SK-N-SH (cell line): Measurements from ENCODE around the gene RPL3.

Source experiments
- CTCF ChIP-seq: fragments of 200-600 bp; sonication (generic); IDR thresholded peaks from 2 replicates; pipeline ENCODE4 v1.6.1; 2017; ENCODE audit warnings: antibody characterized with exemption, mild to moderate bottlenecking, moderate library complexity
- EP300 ChIP-seq, 2 experiments: IDR thresholded peaks; 2 replicates each; pipeline versions ENCODE4 v1.4.0 to v1.6.1; 2012; ENCODE audit warnings: borderline replicate concordance in 1 of 2, low read depth in 1 of 2, low read length in 1 of 2
- EZH2phosphoT487 ChIP-seq: fragments of 200-600 bp; sonication (generic); IDR thresholded peaks from 2 replicates; pipeline ENCODE4 v1.6.1; 2017; ENCODE audit warnings: low read depth, mixed run types, mild to moderate bottlenecking, antibody characterized with exemption, moderate library complexity, borderline replicate concordance
- FOXM1 ChIP-seq: IDR thresholded peaks from 2 replicates; pipeline ENCODE4 v1.4.0; 2012; ENCODE audit warnings: low read depth, mild to moderate bottlenecking
- MXI1 ChIP-seq: IDR thresholded peaks from 2 replicates; pipeline ENCODE4 v1.6.1; 2012; ENCODE audit warnings: mild to moderate bottlenecking, low read depth, low read length, improper control_type of control experiment
- NRF1 ChIP-seq: IDR thresholded peaks from 2 replicates; pipeline ENCODE4 v1.6.1; 2012; ENCODE audit warnings: low read depth, mild to moderate bottlenecking, low read length
- POLR2AphosphoS5 ChIP-seq: IDR thresholded peaks from 2 replicates; pipeline ENCODE4 v1.6.1; 2012; ENCODE audit warnings: low read depth, low read length
- REST ChIP-seq: IDR thresholded peaks from 2 replicates; pipeline ENCODE4 v1.6.1; 2012; ENCODE audit warnings: mild to moderate bottlenecking, low read depth, low read length, moderate library complexity
- RFX5 ChIP-seq: IDR thresholded peaks from 2 replicates; pipeline ENCODE4 v1.6.1; 2012; ENCODE audit warnings: mild to moderate bottlenecking, improper control_type of control experiment, low read length
- RXRA ChIP-seq: IDR thresholded peaks from 2 replicates; pipeline ENCODE4 v1.4.0; 2012; ENCODE audit warnings: low read depth, mild to moderate bottlenecking, borderline replicate concordance
- ZBTB33 ChIP-seq: IDR thresholded peaks from 2 replicates; pipeline ENCODE4 v1.4.0; 2012; ENCODE audit warnings: low read depth, borderline replicate concordance

GRCh38 chr22:39308614-39309363 lies 10.6 kb downstream of the RPL3 start:
- no peak for TF ChIP-seq POLR2AphosphoS5
- no peak for TF ChIP-seq MXI1
- TF ChIP-seq RXRA = no peak
- TF ChIP-seq EP300 (IDR thresholded peaks at IDR 0.05; ENCODE audit: borderline replicate concordance in 1 of 2, low read depth in 1 of 2, low read length in 1 of 2) = peak in 1 of 2 experiments; percentile 47; a peak in 1 of 4 replicates
- no peak for TF ChIP-seq NRF1
- TF ChIP-seq EZH2phosphoT487 = no peak
- TF ChIP-seq CTCF = peak; percentile 31
- no peak for TF ChIP-seq ZBTB33
- TF ChIP-seq FOXM1 = no peak
- TF ChIP-seq RFX5 = no peak
- TF ChIP-seq REST = peak; percentile 74; the same call in 1 of the 2 replicates
